HepG2 (cell line): ENCODE results near the gene SPG7. TPM values are rescaled to one million over a fixed set of nuclear protein-coding genes. Genes with fewer than 3 reads are reported as not detected.
A peak's percentile ranks its signal among the peaks of the same experiment; 100 is the strongest.

Source experiments
- ATF3 ChIP-seq: sonication (generic); formaldehyde crosslinking; IDR thresholded peaks from 2 replicates; pipeline ENCODE4 v1.4.0; 2020; ENCODE audit warnings: missing genetic modification reagents
- DMAP1 ChIP-seq: IDR thresholded peaks from 2 replicates; pipeline ENCODE4 v1.6.1; 2016
- DNMT1 ChIP-seq: sonication (generic); formaldehyde crosslinking; IDR thresholded peaks from 2 replicates; pipeline ENCODE4 v1.5.1; 2020; ENCODE audit warnings: mild to moderate bottlenecking, missing genetic modification reagents
- ELF4 ChIP-seq: sonication (generic); formaldehyde crosslinking; IDR thresholded peaks from 2 replicates; pipeline ENCODE4 v1.5.0; 2020; ENCODE audit warnings: missing genetic modification reagents, mild to moderate bottlenecking, moderate library complexity, borderline replicate concordance
- FOSL1 ChIP-seq: sonication (generic); formaldehyde crosslinking; IDR thresholded peaks from 2 replicates; pipeline ENCODE4 v1.9.0; 2021; ENCODE audit warnings: missing genetic modification reagents, borderline replicate concordance
- FOXC1 ChIP-seq: sonication (generic); formaldehyde crosslinking; IDR thresholded peaks from 2 replicates; pipeline ENCODE4 v1.8.0; 2022; ENCODE audit warnings: mild to moderate bottlenecking, missing genetic modification reagents, borderline replicate concordance
- ONECUT2 ChIP-seq: sonication (generic); formaldehyde crosslinking; IDR thresholded peaks from 2 replicates; pipeline ENCODE4 v1.4.0; 2020; ENCODE audit warnings: missing genetic modification reagents
- SALL1 ChIP-seq: sonication (generic); formaldehyde crosslinking; IDR thresholded peaks from 2 replicates; pipeline ENCODE4 v1.8.0; 2022; ENCODE audit warnings: mild to moderate bottlenecking, missing genetic modification reagents
- SNAPC4 ChIP-seq: sonication (generic); formaldehyde crosslinking; IDR thresholded peaks from 2 replicates; pipeline ENCODE4 v1.4.0; 2020; ENCODE audit warnings: mild to moderate bottlenecking, missing genetic modification reagents
- SOX13 ChIP-seq, 3 experiments: fragments of 450-650 bp in 1 of 3; sonication (generic) in 1 of 3; formaldehyde crosslinking in 1 of 3; IDR thresholded peaks in 2 of 3; conservative IDR thresholded peaks in 1 of 3; 2 replicates each; pipeline versions ENCODE4 v1.5.0 to v1.6.1; 2016 to 2020; ENCODE audit warnings: antibody characterized with exemption in 1 of 3, mild to moderate bottlenecking in 1 of 3, missing compliant biosample characterization in 1 of 3, missing genetic modification reagents in 1 of 3, moderate library complexity in 1 of 3
- SOX6 ChIP-seq, 2 experiments: fragments of 450-650 bp in 1 of 2; sonication (generic) in 1 of 2; formaldehyde crosslinking in 1 of 2; IDR thresholded peaks; 2 replicates each; pipeline versions ENCODE4 v1.4.0 to v1.6.1; 2017 to 2020; ENCODE audit warnings: antibody characterized with exemption in 1 of 2, mild to moderate bottlenecking in 1 of 2, missing genetic modification reagents in 1 of 2
- SP140L ChIP-seq: sonication (generic); formaldehyde crosslinking; IDR thresholded peaks from 2 replicates; pipeline ENCODE4 v1.4.0; 2020; ENCODE audit warnings: missing genetic modification reagents, borderline replicate concordance
- ZFP1 ChIP-seq: IDR thresholded peaks from 2 replicates; pipeline ENCODE4 v1.6.1; 2016
- ZKSCAN1 ChIP-seq: fragments of 150-350 bp; IDR thresholded peaks from 2 replicates; pipeline ENCODE4 v1.6.1; 2014; ENCODE audit warnings: low read length
- ZNF101 ChIP-seq: sonication (generic); formaldehyde crosslinking; IDR thresholded peaks from 2 replicates; pipeline ENCODE4 v1.4.0; 2020; ENCODE audit warnings: mild to moderate bottlenecking, low read depth, missing genetic modification reagents, borderline replicate concordance
- ZNF225 ChIP-seq: sonication (generic); formaldehyde crosslinking; IDR thresholded peaks from 2 replicates; pipeline ENCODE4 v1.4.0; 2020; ENCODE audit warnings: mild to moderate bottlenecking, missing genetic modification reagents
- ZNF430 ChIP-seq: sonication (generic); formaldehyde crosslinking; IDR thresholded peaks from 2 replicates; pipeline ENCODE4 v1.9.0; 2021; ENCODE audit warnings: mild to moderate bottlenecking, missing genetic modification reagents
- ZNF556 ChIP-seq: sonication (generic); formaldehyde crosslinking; IDR thresholded peaks from 2 replicates; pipeline ENCODE4 v1.4.0; 2020; ENCODE audit warnings: mild to moderate bottlenecking, missing genetic modification reagents, borderline replicate concordance
- ZNF614 ChIP-seq: IDR thresholded peaks from 2 replicates; pipeline ENCODE4 v1.6.1; 2018; ENCODE audit warnings: missing biosample characterization, missing genetic modification reagents, inconsistent platforms, borderline replicate concordance
- ZNF713 ChIP-seq: sonication (generic); formaldehyde crosslinking; IDR thresholded peaks from 2 replicates; pipeline ENCODE4 v1.4.0; 2020; ENCODE audit warnings: mild to moderate bottlenecking, missing genetic modification reagents
- ZNF740 ChIP-seq: sonication (generic); formaldehyde crosslinking; IDR thresholded peaks from 2 replicates; pipeline ENCODE4 v1.4.0; 2020; ENCODE audit warnings: missing genetic modification reagents
- ZNF766 ChIP-seq: sonication (generic); formaldehyde crosslinking; IDR thresholded peaks from 2 replicates; pipeline ENCODE4 v1.5.0; 2020; ENCODE audit warnings: missing genetic modification reagents, borderline replicate concordance
- polyA plus RNA-seq, 8 experiments: library from polyadenylated mRNA; depleted of rRNA in 3 of 8; stranded (reverse) in 7 of 8; unstranded in 1 of 8; fragments of >200 nt; fragmentation: Illumina TruSeq in 4 of 8; extraction: Trizol in 4 of 8; gene quantifications; 2 replicates each; pipeline versions ENCODE4 v1.2.1 to v1.2.3, GENCODE V29; 2011 to 2016; ENCODE audit warnings: low read depth in 4 of 8, missing spikeins in 1 of 8, mixed read lengths in 1 of 8; ENCODE audit not compliant: insufficient read depth in 1 of 8
- total RNA-seq, 5 experiments: library from RNA; depleted of rRNA; stranded (reverse); fragments of >200 nt; fragmentation: Illumina TruSeq; extraction: Trizol; gene quantifications; 2 replicates each; pipeline ENCODE4 v1.2.3, GENCODE V29; 2016; ENCODE audit warnings: low read depth in 1 of 5

Gene SPG7
- total and polyA plus RNA-seq, 2 of the 13 experiments (the other 11 are each of a cell fraction or from before 2014, with no cell fraction given): 66.0 to 136 TPM

GRCh38 chr16:89490439-89491237 is 17.6 kb upstream of the SPG7 start, which contains the start of gene ANKRD11 (continued):
- peak; percentile 83; the same call in 1 of the 2 replicates for TF ChIP-seq ELF4 (CRISPR knock-in tag)
- 0 out of 2 replicates have a peak, but pooled peaks have one; percentile 45 for TF ChIP-seq ONECUT2 (CRISPR knock-in tag)
- no peak; the same call in 1 of the 2 replicates for TF ChIP-seq ZNF713
- TF ChIP-seq ZNF556 (CRISPR knock-in tag): peak; percentile 91; the same call in 1 of the 2 replicates
- TF ChIP-seq ZNF614 (CRISPR knock-in tag): peak; percentile 73; the same call in 1 of the 2 replicates
- peak; percentile 72 for TF ChIP-seq SALL1
- TF ChIP-seq ZNF740 (CRISPR knock-in tag): no peak; the same call in 1 of the 2 replicates
- no peak for TF ChIP-seq SNAPC4 (CRISPR knock-in tag)
- TF ChIP-seq SOX6 (IDR thresholded peaks at IDR 0.05): no peak
- peak; percentile 67 for TF ChIP-seq SOX6 (CRISPR knock-in tag; IDR thresholded peaks at IDR 0.05)
- TF ChIP-seq SOX13 (IDR thresholded peaks at IDR 0.05): no peak
- peak in 1 of 2 experiments; percentile 16; a peak in 1 of 4 replicates for TF ChIP-seq SOX13 (CRISPR knock-in tag; conservative IDR thresholded peaks at IDR 0.05 in 1 of 2, IDR thresholded peaks at IDR 0.05 in 1 of 2)
- TF ChIP-seq ZNF101: no peak
- 0 out of 2 replicates have a peak, but pooled peaks have one; percentile 24 for TF ChIP-seq ZFP1 (CRISPR knock-in tag)
- peak; percentile 83 for TF ChIP-seq ZNF225 (CRISPR knock-in tag)
- TF ChIP-seq FOXC1: peak; percentile 67; the same call in 1 of the 2 replicates
- peak; percentile 57; the same call in 1 of the 2 replicates for TF ChIP-seq DMAP1 (CRISPR knock-in tag)
- TF ChIP-seq ZKSCAN1: no peak
- peak; percentile 64; the same call in 1 of the 2 replicates for TF ChIP-seq ZNF430 (CRISPR knock-in tag)
- TF ChIP-seq FOSL1: 0 out of 2 replicates have a peak, but pooled peaks have one; percentile 12
- peak; percentile 93; the same call in 1 of the 2 replicates for TF ChIP-seq ZNF766 (CRISPR knock-in tag)
- TF ChIP-seq SP140L: peak; percentile 39; the same call in 1 of the 2 replicates
- TF ChIP-seq ATF3 (CRISPR knock-in tag): peak; percentile 59; the same call in 1 of the 2 replicates
- 0 out of 2 replicates have a peak, but pooled peaks have one; percentile 36 for TF ChIP-seq DNMT1
